Vagina (tissue), 2 donors: ENCODE data around the gene SLC35G6.

Experiments used
- CTCF ChIP-seq, 3 experiments: fragments of 450-650 bp in 2 of 3; fragments of 200-600 bp in 1 of 3; sonication (generic) in 1 of 3; IDR thresholded peaks; one replicate each; pipeline ENCODE4 v1.5.1; 2017 to 2019; ENCODE audit warnings: antibody characterized with exemption in 3 of 3, mild to moderate bottlenecking in 2 of 3, moderate library complexity in 2 of 3
- POLR2AphosphoS5 ChIP-seq, 2 donors: sonication (generic); formaldehyde crosslinking; IDR thresholded peaks; one replicate each; pipeline ENCODE4 v1.9.0; 2017; ENCODE audit warnings: antibody characterized with exemption in 2 of 2, mild to moderate bottlenecking in 2 of 2, low read depth in 1 of 2; ENCODE audit not compliant: insufficient read depth in 1 of 2

- no peak for TF ChIP-seq CTCF (IDR thresholded peaks at IDR 0.05)
- TF ChIP-seq POLR2AphosphoS5 (IDR thresholded peaks at IDR 0.05; ENCODE audit: insufficient read depth in 1 of 2, low read depth in 1 of 2) = no peak
Measured at GRCh38 chr17:7445619-7445968, 35.7 kb upstream of the SLC35G6 start.
